Hindlimb muscle (tissue), 1 donor: ENCODE results near the gene INSIG1. TPM values are rescaled to one million over a fixed set of nuclear protein-coding genes. Genes with fewer than 3 reads are reported as not detected.

Experiments used
- DNase-seq: peaks from one replicate; pipeline ENCODE4 v3.0.0-alpha.2; 2013
- polyA plus RNA-seq: library from polyadenylated mRNA; unstranded; fragments of 120-200 nt; gene quantifications from one replicate; pipeline ENCODE4 v1.2.1, GENCODE V29; 2013; ENCODE audit not compliant: insufficient read length

INSIG1 gene
- polyA plus RNA-seq, 1 donor: 21.0 TPM

DNA sequence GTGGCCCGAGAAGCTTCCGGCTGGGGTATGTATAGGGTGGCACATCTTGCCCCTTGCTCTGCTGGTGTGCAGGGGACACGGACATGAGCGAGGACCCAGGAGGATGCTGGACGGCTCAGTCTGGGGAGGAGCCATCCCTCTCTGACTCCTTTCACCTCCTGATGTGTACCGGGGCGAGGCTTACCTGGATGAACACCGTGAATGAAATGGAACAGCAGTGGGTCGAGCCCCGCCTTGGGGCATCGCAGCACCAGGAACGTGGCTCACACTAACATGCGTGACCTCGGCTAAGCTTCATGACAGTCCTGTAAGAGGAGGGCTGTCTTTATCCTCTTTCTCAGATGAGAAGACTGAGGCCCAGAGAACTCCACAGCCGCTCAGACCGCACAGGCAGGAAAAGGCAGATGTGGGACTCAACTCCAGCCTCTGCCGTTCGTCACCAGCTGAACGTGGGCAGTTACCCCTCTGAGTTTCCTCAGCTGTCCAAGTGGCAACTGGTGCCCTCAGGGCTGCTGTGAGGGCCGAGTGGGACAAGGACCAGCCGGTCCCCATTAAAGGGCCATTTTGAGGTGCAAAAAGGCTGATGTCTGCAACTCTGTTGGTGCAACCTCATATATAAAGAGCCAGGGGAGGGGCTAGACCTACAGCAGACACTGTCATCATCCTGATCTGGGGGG lies 54.5 kb downstream of the INSIG1 start:
- no peak for DNase-seq

DNA sequence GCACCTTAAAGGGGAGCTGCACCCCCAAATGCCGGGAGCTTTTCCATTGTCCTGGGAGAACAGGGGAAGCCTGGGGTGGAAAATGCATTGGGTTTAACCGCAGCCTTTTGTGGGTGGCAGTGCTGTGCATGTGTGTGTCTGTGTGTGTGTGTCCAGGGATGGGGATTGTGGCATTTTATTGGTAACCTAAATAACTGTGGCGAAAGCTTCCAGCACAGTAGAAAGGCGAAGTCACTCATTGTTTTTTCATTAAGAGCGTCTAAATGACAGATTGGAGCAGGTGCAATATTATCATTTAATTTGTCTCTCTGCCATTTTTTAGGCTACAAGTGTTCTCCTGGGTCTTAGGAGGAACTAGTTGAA lies 55.1 kb downstream of the INSIG1 start:
- DNase-seq: no peak

DNA sequence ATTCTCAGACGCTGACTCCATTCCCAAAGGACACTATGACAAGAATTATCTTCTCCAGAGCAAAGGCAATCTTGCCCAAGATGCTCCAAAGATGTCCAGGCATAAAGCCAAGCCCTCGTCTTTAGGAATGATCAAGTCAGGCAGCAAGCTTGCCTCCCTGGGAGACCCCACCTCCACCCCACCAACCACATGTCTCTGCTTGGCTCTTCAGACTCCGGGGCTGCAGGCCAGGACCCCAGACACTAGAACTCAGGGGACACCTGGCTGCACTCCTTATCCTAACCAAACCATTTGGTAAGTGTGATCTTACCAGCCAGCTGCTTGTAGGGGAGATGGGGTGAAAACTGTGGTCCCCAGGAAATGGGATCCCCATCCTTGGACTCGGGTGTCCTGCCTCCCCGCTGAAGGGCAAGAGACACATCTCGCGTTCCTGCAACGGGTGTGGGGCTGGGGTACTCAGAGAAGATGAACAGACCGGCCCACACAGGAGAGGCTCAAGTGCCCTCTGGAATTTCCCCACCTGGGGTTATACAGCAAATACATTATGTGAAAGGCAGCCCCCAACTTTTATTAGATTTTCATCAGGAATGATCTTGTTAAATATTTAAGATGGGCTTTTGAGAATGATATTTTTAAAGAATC lies 55.7 kb downstream of the INSIG1 start:
- no peak for DNase-seq

DNA sequence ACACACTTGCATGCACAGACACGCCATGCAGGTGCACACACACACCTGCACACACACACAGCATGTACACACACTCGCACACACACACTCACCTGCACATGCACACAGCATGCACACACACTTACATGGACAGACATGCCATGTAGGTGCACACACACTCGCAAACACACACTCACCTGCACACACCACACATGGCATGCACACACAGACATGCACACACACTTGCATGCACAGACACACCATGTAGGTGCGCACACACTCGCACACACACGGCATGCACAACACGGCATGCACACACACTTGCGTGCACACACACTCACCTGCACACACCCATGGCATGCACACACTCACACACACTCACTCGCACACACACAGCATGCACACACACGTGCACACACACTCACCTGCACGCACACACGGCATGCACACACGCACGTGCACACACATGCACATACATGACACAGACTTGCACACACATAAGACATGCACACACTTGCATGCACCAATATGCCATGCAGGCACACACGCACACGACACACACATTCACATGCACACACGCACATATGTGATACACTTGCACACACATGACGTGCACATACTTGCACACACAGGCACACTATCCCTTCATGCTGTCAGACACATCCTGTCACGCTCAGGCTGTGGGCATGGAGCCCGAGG lies 56.8 kb downstream of the INSIG1 start:
- no peak for DNase-seq

DNA sequence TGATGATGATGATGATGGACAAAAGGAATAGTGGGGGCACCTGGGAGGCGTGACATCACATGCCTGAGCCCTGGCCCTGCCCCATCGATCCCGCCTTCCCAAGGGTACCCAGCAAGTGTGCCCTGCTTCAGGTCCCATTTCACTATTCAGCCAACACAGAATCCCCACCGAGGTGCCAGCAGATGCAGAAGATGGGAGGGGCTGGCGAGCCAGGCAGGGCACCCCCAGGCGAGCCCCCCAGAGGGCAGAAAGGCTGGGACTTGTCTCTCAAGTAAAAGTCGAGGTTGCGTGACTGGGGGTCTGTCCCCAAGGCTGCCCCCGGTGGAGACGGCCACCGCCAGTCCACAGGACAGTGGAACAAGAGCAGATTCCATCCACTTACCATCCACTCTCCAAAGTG lies 57.5 kb downstream of the INSIG1 start:
- DNase-seq: no peak

DNA sequence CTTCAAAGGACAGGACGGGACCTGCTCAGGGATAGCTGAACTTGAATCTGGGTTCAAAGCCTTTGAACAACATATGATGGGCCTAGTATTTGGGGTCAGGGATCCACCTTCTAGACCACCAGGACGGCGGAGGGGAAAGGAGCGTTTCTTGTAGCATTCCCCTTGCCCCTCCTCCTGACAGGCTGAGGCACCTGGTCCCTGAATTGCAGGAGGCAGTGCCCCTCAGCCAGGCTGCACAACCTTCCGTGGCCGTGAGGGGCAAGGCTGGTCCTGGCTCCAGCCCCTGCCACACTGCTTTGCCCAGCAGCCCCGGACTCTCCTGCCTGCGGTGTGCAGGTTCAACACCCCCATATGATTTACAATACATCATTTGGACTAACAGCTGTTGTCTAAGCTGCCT lies 58.1 kb downstream of the INSIG1 start:
- DNase-seq: no peak

- no peak for DNase-seq
These were observed 58.8 kb downstream of the INSIG1 start for GRCh38 chr7:155356323-155357105.

DNA sequence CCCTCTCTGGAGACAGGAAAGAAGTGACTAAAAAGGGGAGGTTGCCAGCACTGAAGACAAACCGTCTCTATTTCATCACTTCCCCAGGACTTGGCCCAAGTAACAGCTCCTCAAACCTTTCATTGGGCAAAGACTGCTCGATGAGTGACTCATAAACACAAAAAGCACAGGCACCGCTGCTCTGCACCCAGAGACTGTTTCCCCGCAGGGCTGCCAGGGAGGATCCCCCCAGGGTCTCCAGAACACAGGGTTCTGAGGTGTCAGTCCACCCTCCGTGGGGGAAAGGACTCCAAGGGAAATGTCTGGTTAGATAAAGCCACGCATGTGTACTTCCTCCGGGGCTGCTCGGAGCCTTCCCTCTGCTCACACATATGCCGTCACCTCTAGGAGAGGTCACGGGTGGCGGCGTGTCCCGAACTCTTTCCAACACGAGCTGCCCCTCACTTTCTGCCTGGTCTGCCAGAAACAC lies 59.9 kb downstream of the INSIG1 start:
- DNase-seq: no peak

DNA sequence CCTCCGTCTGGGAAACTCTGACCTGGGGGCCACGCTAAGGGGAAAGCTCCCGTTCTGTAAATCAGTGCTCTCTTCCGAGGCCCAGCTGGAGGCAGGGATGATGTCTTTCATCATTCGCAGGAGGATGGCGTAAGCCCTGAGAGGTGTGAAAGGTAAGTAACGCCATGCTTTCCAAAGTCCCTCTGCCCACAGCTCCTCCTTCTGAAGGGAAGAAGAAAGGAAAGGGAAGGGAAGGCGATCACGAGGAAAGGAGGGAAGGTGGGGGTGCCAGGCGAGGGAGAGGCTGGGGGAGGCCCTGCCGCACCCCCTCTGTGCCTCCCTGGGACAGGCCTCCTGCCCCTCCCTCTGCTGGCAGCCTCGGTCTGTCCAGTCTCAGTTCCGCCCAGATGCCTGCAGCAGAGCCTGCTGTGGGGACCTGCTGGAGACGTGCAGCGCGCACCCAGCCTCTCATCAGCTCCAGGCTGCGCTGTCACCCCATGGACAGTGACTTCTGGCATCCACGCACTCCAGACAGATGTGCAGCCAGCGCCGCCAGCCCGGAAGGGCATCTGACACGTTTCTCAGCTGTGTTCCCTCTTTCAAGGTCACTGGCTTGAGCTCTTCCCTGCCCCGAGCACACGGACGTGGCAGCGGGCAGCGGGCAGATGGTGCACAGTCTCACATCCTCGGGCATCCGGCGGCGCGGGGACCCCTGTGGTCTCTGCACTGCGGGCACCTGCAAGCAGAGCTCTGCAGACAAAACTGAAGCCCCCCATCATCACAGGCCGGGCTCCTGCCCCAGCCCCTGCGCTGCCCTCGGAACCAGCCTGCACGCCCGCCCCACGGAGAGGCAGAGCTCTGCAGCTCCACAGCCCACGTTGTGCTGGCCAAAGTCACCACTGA lies 60.6 kb downstream of the INSIG1 start:
- DNase-seq: no peak

DNA sequence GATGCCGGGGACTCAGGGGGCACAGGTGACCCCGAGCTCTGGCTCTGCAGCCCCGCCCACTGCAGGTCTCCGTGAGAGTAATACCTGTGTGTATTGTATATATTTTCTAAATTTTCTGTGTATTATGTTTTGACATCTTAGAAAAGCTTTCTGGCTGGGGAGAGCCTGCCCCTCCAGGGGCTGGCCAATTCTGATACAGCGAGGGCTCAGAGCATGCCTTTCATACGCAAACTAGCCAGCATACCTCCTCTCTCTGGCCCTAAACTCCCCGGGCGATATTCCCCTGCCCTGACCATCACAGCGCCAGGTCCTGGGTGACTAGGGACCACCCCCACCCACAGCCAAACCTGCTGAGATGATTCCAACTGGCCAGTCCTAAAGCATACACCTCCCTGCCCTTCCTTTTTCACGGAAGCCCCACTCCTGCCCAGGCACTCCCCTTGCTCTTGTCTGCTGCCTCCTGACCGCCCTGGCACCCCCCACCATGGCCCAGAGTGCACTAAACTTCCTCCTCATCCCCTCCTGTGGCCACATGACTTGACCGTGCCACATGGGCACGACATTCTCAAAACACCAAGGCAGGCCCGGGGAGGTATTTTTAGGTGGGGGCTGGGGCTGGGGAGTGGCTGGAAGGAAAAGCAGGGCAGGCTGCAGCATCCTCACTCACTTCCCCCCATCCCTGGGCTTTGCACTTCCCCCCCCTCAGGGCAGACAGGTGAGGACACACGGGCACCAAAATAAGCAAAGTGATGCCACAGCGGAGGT lies 61.5 kb downstream of the INSIG1 start:
- no peak for DNase-seq

Other genes with a start within 250 kb of the INSIG1 start
- not detected for gene HTR5A, start 227.6 kb upstream of the INSIG1 start, polyA plus RNA-seq
- 1.0 TPM for gene EN2, start 160.3 kb downstream of the INSIG1 start, polyA plus RNA-seq
- not detected for gene CNPY1, start 248.7 kb downstream of the INSIG1 start, polyA plus RNA-seq